Liver (tissue), 9 donors: ENCODE results near the gene CRABP2. TPM values are rescaled to one million over a fixed set of nuclear protein-coding genes. Genes with fewer than 3 reads are reported as not detected.

Experiments used
- DNase-seq: peaks from one replicate; pipeline ENCODE4 v3.0.0-alpha.2; 2017; ENCODE audit warnings: low spot score
- H3K27ac ChIP-seq, 2 donors: one replicate each; pipeline ENCODE4 v1.7.0; 2013; ENCODE audit warnings: inconsistent platforms in 2 of 2, low read length in 2 of 2, control low read depth in 1 of 2, low read depth in 1 of 2, mild to moderate bottlenecking in 1 of 2
- H3K27me3 ChIP-seq, 4 donors: one replicate each; pipeline versions ENCODE4 v1.6.1 to v1.7.0; 2013; ENCODE audit warnings: low read length in 3 of 4, inconsistent platforms in 1 of 4, mild to moderate bottlenecking in 1 of 4, moderate library complexity in 1 of 4; ENCODE audit not compliant: control insufficient read depth in 4 of 4, insufficient read depth in 4 of 4
- H3K36me3 ChIP-seq, 4 donors: one replicate each; pipeline versions ENCODE4 v1.6.1 to v1.7.0; 2013; ENCODE audit warnings: low read length in 3 of 4, mild to moderate bottlenecking in 3 of 4, low read depth in 1 of 4, moderate library complexity in 1 of 4; ENCODE audit not compliant: control insufficient read depth in 4 of 4, insufficient read depth in 3 of 4
- H3K4me1 ChIP-seq, 4 donors: one replicate each; pipeline versions ENCODE4 v1.6.1 to v1.7.0; 2013; ENCODE audit warnings: low read length in 3 of 4, mild to moderate bottlenecking in 3 of 4, moderate library complexity in 1 of 4; ENCODE audit not compliant: control insufficient read depth in 4 of 4, insufficient read depth in 4 of 4
- H3K4me3 ChIP-seq, 3 donors: one replicate each; pipeline versions ENCODE4 v1.6.1 to v1.7.0; 2013; ENCODE audit warnings: low read length in 3 of 3, control low read depth in 1 of 3, low read depth in 1 of 3, mild to moderate bottlenecking in 1 of 3
- H3K9ac ChIP-seq, 2 donors: one replicate each; pipeline ENCODE4 v1.7.0; 2013; ENCODE audit warnings: low read length in 2 of 2, mild to moderate bottlenecking in 2 of 2, moderate library complexity in 2 of 2, control low read depth in 1 of 2, low read depth in 1 of 2
- H3K9me3 ChIP-seq, 4 donors: one replicate each; pipeline versions ENCODE4 v1.6.1 to v1.7.0; 2013; ENCODE audit warnings: low read length in 3 of 4; ENCODE audit not compliant: control insufficient read depth in 4 of 4
- EGR1 ChIP-seq, 2 donors: IDR thresholded peaks; 2 replicates each; pipeline ENCODE4 v1.6.1; 2016 to 2018; ENCODE audit warnings: antibody characterized with exemption in 2 of 2, low read depth in 2 of 2
- FOXA1 ChIP-seq: IDR thresholded peaks from 2 replicates; pipeline ENCODE4 v1.6.1; 2016; ENCODE audit warnings: antibody characterized with exemption
- FOXA2 ChIP-seq: IDR thresholded peaks from 2 replicates; pipeline ENCODE4 v1.6.1; 2016; ENCODE audit warnings: antibody characterized with exemption
- GABPA ChIP-seq, 2 donors: IDR thresholded peaks in 1 of 2; conservative IDR thresholded peaks in 1 of 2; 2 replicates each; pipeline ENCODE4 v1.6.1; 2016; ENCODE audit warnings: antibody characterized with exemption in 2 of 2, mild to moderate bottlenecking in 1 of 2, moderate library complexity in 1 of 2
- HNF4A ChIP-seq, 2 donors: conservative IDR thresholded peaks; 2 replicates each; pipeline ENCODE4 v1.6.1; 2016; ENCODE audit warnings: antibody characterized with exemption in 2 of 2, mild to moderate bottlenecking in 2 of 2
- HNF4G ChIP-seq: IDR thresholded peaks from 2 replicates; pipeline ENCODE4 v1.6.1; 2016; ENCODE audit warnings: antibody characterized with exemption
- JUND ChIP-seq, 2 donors: IDR thresholded peaks; 2 replicates each; pipeline ENCODE4 v1.6.1; 2016; ENCODE audit warnings: antibody characterized with exemption in 2 of 2
- NR2F2 ChIP-seq: IDR thresholded peaks from 2 replicates; pipeline ENCODE4 v1.6.1; 2016; ENCODE audit warnings: antibody characterized with exemption
- RAD21 ChIP-seq, 2 donors: IDR thresholded peaks; 2 replicates each; pipeline ENCODE4 v1.6.1; 2016; ENCODE audit warnings: antibody characterized with exemption in 2 of 2, mild to moderate bottlenecking in 2 of 2
- RXRA ChIP-seq, 2 donors: IDR thresholded peaks; 2 replicates each; pipeline ENCODE4 v1.6.1; 2017 to 2018; ENCODE audit warnings: antibody characterized with exemption in 2 of 2, mild to moderate bottlenecking in 1 of 2
- SP1 ChIP-seq: IDR thresholded peaks from 2 replicates; pipeline ENCODE4 v1.6.1; 2018; ENCODE audit warnings: antibody characterized with exemption, mild to moderate bottlenecking
- TAF1 ChIP-seq: conservative IDR thresholded peaks from 2 replicates; pipeline ENCODE4 v1.6.1; 2016; ENCODE audit warnings: antibody characterized with exemption, mild to moderate bottlenecking
- YY1 ChIP-seq: IDR thresholded peaks from 2 replicates; pipeline ENCODE4 v1.6.1; 2016; ENCODE audit warnings: antibody characterized with exemption, mild to moderate bottlenecking
- WGBS: extraction: QIAGEN DNeasy Blood & Tissue Kit; methylation state at CpG from one replicate; pipeline ENCODE4 v1.1.7; 2013; 5-methylcytosine and 5-hydroxymethylcytosine counted together
- polyA plus RNA-seq, 2 donors: library from polyadenylated mRNA; stranded (reverse) in 1 of 2; unstranded in 1 of 2; fragments of 200-250 nt in 1 of 2; fragments of >200 nt in 1 of 2; fragmentation: Nextera tagmentation in 1 of 2; extraction: Ambion mirVana in 1 of 2; gene quantifications; one replicate each; pipeline versions ENCODE4 v1.2.1 to v1.2.3, GENCODE V29; 2013 to 2015
- total RNA-seq, 2 donors: library from RNA; depleted of rRNA; stranded (reverse); fragments of >200 nt; gene quantifications; one replicate each; pipeline ENCODE4 v1.2.3, GENCODE V29; 2014
- TF ChIP-seq, protein P1 (sequence below): IDR thresholded peaks from 2 replicates; pipeline ENCODE4 v1.6.1; 2016; ENCODE audit warnings: antibody characterized with exemption
- TF ChIP-seq, protein P2 (sequence below): fragments of 150-350 bp; IDR thresholded peaks from 2 replicates; pipeline ENCODE4 v1.5.1; 2017; ENCODE audit warnings: improper control_type of control experiment, low read depth, low read length; ENCODE audit not compliant: missing input control
- TF ChIP-seq, protein P3 (sequence below): IDR thresholded peaks from 2 replicates; pipeline ENCODE4 v1.6.1; 2016; ENCODE audit warnings: antibody characterized with exemption
- TF ChIP-seq, protein P4 (sequence below): IDR thresholded peaks from 2 replicates; pipeline ENCODE4 v1.6.1; 2016; ENCODE audit warnings: antibody characterized with exemption
- TF ChIP-seq, protein P5 (sequence below): IDR thresholded peaks from 2 replicates; pipeline ENCODE4 v1.6.1; 2016; ENCODE audit warnings: antibody characterized with exemption, mild to moderate bottlenecking
- donor health status: healthy.
- donor health status: healthy.
- donor health status: healthy.
- donor health status: healthy.
- donor health status: healthy.

The CRABP2 gene
- total and polyA plus RNA-seq, 4 donors, result 0.14 to 0.22 TPM; not detected in 2

DNA sequence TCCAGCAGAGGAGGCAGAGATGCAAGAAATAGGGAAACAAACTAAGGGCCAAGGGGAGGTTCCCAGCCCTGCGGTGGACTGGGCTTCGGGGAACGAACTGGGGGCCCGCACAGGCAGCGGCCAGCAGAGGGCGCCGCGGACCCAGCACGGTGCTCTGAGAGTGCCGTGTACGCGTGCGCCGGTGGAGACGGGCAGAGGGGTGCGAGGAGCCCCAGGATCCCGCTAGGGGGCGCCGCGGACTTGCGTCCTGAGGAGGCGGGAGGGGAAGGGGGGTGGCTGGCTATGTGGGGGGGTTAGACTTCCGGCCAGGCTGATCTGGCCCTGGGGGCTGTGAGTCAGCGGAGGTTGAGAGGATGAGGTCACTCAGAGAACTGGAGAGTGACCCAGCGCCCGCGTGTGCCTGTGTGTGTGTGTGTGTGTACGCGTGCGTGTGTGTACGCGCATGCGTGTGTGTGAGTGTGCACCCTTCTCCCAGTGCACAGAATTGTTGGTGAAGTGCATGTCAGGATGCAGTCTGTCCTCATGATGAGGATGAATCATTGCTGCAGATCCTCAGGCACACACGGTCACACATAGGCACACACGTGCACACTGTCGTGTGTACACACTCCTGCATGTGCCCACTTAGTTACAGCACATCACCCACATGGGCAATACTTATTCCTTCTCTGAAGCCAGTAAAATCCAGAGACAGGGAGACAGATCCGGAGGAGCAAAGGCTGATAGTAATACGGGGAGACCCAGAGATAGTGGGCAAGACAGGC, 45.2 kb downstream of the CRABP2 start:
- H3K27ac ChIP-seq, result peak overlapping the region; percentile 22 to 49
- WGBS, result 20% methylated on average over 38 of the region's 38 CpGs

More for the DNA sequence above, 45.2 kb downstream of the CRABP2 start:
- Histone ChIP-seq H3K9ac (no peak overlapping the region), H3K4me3 (no peak overlapping the region), H3K27me3 (peaks cover 0 to 6% (median 3%) of the 10 kb centered on the region in 4 donors), H3K36me3 (no peaks in the 10 kb centered on the region), H3K9me3 (no peaks in the 10 kb centered on the region), H3K4me1 (peaks cover 0 to 31% (median 19%) of the 10 kb centered on the region in 4 donors)
- DNase-seq, result peak; percentile 90
- TF ChIP-seq JUND (IDR thresholded peaks at IDR 0.05) (peak; percentile 22 to 91), HNF4G (no peak), EGR1 (IDR thresholded peaks at IDR 0.05; ENCODE audit: low read depth in 2 of 2) (no peak), FOXA2 (no peak), TAF1 (no peak), RAD21 (IDR thresholded peaks at IDR 0.05) (peak; percentile 87 to 89), GABPA (IDR thresholded peaks at IDR 0.05 in 1 of 2, conservative IDR thresholded peaks at IDR 0.05 in 1 of 2) (peak in 1 of 2 donors; percentile 60), SP1 (peak; percentile 29), NR2F2 (no peak), YY1 (no peak), RXRA (IDR thresholded peaks at IDR 0.05) (peak; percentile 8 to 20), FOXA1 (no peak), HNF4A (conservative IDR thresholded peaks at IDR 0.05) (no peak)
- TF ChIP-seq, protein P1, sequence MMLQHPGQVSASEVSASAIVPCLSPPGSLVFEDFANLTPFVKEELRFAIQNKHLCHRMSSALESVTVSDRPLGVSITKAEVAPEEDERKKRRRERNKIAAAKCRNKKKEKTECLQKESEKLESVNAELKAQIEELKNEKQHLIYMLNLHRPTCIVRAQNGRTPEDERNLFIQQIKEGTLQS, result no peak
- TF ChIP-seq, protein P2, sequence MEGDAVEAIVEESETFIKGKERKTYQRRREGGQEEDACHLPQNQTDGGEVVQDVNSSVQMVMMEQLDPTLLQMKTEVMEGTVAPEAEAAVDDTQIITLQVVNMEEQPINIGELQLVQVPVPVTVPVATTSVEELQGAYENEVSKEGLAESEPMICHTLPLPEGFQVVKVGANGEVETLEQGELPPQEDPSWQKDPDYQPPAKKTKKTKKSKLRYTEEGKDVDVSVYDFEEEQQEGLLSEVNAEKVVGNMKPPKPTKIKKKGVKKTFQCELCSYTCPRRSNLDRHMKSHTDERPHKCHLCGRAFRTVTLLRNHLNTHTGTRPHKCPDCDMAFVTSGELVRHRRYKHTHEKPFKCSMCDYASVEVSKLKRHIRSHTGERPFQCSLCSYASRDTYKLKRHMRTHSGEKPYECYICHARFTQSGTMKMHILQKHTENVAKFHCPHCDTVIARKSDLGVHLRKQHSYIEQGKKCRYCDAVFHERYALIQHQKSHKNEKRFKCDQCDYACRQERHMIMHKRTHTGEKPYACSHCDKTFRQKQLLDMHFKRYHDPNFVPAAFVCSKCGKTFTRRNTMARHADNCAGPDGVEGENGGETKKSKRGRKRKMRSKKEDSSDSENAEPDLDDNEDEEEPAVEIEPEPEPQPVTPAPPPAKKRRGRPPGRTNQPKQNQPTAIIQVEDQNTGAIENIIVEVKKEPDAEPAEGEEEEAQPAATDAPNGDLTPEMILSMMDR, result peak; percentile 95
- TF ChIP-seq, protein P3, sequence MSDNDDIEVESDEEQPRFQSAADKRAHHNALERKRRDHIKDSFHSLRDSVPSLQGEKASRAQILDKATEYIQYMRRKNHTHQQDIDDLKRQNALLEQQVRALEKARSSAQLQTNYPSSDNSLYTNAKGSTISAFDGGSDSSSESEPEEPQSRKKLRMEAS, result no peak
- TF ChIP-seq, protein P4, sequence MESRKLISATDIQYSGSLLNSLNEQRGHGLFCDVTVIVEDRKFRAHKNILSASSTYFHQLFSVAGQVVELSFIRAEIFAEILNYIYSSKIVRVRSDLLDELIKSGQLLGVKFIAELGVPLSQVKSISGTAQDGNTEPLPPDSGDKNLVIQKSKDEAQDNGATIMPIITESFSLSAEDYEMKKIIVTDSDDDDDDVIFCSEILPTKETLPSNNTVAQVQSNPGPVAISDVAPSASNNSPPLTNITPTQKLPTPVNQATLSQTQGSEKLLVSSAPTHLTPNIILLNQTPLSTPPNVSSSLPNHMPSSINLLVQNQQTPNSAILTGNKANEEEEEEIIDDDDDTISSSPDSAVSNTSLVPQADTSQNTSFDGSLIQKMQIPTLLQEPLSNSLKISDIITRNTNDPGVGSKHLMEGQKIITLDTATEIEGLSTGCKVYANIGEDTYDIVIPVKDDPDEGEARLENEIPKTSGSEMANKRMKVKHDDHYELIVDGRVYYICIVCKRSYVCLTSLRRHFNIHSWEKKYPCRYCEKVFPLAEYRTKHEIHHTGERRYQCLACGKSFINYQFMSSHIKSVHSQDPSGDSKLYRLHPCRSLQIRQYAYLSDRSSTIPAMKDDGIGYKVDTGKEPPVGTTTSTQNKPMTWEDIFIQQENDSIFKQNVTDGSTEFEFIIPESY, result no peak
- TF ChIP-seq, protein P5, sequence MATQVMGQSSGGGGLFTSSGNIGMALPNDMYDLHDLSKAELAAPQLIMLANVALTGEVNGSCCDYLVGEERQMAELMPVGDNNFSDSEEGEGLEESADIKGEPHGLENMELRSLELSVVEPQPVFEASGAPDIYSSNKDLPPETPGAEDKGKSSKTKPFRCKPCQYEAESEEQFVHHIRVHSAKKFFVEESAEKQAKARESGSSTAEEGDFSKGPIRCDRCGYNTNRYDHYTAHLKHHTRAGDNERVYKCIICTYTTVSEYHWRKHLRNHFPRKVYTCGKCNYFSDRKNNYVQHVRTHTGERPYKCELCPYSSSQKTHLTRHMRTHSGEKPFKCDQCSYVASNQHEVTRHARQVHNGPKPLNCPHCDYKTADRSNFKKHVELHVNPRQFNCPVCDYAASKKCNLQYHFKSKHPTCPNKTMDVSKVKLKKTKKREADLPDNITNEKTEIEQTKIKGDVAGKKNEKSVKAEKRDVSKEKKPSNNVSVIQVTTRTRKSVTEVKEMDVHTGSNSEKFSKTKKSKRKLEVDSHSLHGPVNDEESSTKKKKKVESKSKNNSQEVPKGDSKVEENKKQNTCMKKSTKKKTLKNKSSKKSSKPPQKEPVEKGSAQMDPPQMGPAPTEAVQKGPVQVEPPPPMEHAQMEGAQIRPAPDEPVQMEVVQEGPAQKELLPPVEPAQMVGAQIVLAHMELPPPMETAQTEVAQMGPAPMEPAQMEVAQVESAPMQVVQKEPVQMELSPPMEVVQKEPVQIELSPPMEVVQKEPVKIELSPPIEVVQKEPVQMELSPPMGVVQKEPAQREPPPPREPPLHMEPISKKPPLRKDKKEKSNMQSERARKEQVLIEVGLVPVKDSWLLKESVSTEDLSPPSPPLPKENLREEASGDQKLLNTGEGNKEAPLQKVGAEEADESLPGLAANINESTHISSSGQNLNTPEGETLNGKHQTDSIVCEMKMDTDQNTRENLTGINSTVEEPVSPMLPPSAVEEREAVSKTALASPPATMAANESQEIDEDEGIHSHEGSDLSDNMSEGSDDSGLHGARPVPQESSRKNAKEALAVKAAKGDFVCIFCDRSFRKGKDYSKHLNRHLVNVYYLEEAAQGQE, result no peak
